GM19452 (cell line): ENCODE results near the gene DNMT3B.
"Not testable (repeated sequence)": the region's sequence is repeated elsewhere in the genome, so short reads cannot be mapped to it uniquely, and the experiment has no call there.

ENCODE experiments used
- ATAC-seq: cut with Tn5 transposase; IDR thresholded peaks from one replicate; pipeline ENCODE4 v1.9.1; 2021; ENCODE audit not compliant: unreplicated experiment

The DNMT3B gene

GRCh38 chr20:32762754-32763201 is 593 bp downstream of the DNMT3B start:
- no peak for ATAC-seq

GRCh38 chr20:32763202-32764004 is 1.2 kb downstream of the DNMT3B start:
- ATAC-seq: no peak

- ATAC-seq: no peak
Observed at GRCh38 chr20:32764005-32764960, 2.1 kb downstream of the DNMT3B start.

- ATAC-seq: not testable (repeated sequence)
Observed at GRCh38 chr20:32765230-32765875, 3.2 kb downstream of the DNMT3B start.

GRCh38 chr20:32767418-32768198 is 5.4 kb downstream of the DNMT3B start:
- ATAC-seq: no peak

- no peak for ATAC-seq
Observed at GRCh38 chr20:32772046-32772445, 9.9 kb downstream of the DNMT3B start.

GRCh38 chr20:32773223-32773622 is 11.0 kb downstream of the DNMT3B start:
- ATAC-seq: no peak

GRCh38 chr20:32773855-32774254 is 11.7 kb downstream of the DNMT3B start:
- no peak for ATAC-seq

GRCh38 chr20:32775336-32775991 is 13.3 kb downstream of the DNMT3B start:
- ATAC-seq: no peak

GRCh38 chr20:32777177-32777956 is 15.2 kb downstream of the DNMT3B start:
- ATAC-seq: no peak

GRCh38 chr20:32779500-32780211 is 17.5 kb downstream of the DNMT3B start:
- ATAC-seq: no peak

GRCh38 chr20:32780278-32780677 is 18.1 kb downstream of the DNMT3B start:
- ATAC-seq: no peak

GRCh38 chr20:32780749-32781655 is 18.8 kb downstream of the DNMT3B start:
- no peak for ATAC-seq

- no peak for ATAC-seq
Observed at GRCh38 chr20:32784369-32785080, 22.3 kb downstream of the DNMT3B start.

- ATAC-seq: no peak
Observed at GRCh38 chr20:32786059-32786760, 24.0 kb downstream of the DNMT3B start.

GRCh38 chr20:32787168-32787567 is 25.0 kb downstream of the DNMT3B start:
- ATAC-seq: no peak
